Thyroid gland (tissue), 4 donors: Measurements from ENCODE around the gene COL18A1.

ENCODE experiments used
- POLR2A ChIP-seq, 2 donors: fragments of 450-650 bp; IDR thresholded peaks; one replicate each; pipeline ENCODE4 v1.6.1; 2017; ENCODE audit warnings: antibody characterized with exemption in 2 of 2, mild to moderate bottlenecking in 2 of 2, moderate library complexity in 1 of 2
- TF ChIP-seq, protein P1 (sequence below), 6 experiments: fragments of 200-600 bp in 3 of 6; fragments of 450-650 bp in 3 of 6; sonication (generic) in 3 of 6; IDR thresholded peaks; one replicate each; pipeline ENCODE4 v1.5.1; 2016 to 2019; ENCODE audit warnings: antibody characterized with exemption in 6 of 6, mild to moderate bottlenecking in 2 of 6, inconsistent platforms in 1 of 6, moderate library complexity in 1 of 6

GRCh38 chr21:45448810-45449657 lies 44.1 kb downstream of the COL18A1 start:
- TF ChIP-seq, protein P1, sequence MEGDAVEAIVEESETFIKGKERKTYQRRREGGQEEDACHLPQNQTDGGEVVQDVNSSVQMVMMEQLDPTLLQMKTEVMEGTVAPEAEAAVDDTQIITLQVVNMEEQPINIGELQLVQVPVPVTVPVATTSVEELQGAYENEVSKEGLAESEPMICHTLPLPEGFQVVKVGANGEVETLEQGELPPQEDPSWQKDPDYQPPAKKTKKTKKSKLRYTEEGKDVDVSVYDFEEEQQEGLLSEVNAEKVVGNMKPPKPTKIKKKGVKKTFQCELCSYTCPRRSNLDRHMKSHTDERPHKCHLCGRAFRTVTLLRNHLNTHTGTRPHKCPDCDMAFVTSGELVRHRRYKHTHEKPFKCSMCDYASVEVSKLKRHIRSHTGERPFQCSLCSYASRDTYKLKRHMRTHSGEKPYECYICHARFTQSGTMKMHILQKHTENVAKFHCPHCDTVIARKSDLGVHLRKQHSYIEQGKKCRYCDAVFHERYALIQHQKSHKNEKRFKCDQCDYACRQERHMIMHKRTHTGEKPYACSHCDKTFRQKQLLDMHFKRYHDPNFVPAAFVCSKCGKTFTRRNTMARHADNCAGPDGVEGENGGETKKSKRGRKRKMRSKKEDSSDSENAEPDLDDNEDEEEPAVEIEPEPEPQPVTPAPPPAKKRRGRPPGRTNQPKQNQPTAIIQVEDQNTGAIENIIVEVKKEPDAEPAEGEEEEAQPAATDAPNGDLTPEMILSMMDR (IDR thresholded peaks at IDR 0.05), result no peak
- no peak for TF ChIP-seq POLR2A (IDR thresholded peaks at IDR 0.05)
